GM18873 (cell line): ENCODE results near the gene SLC4A8.
A peak's percentile ranks its signal among the peaks of the same experiment; 100 is the strongest.

Experiments used
- ATAC-seq: cut with Tn5 transposase; IDR thresholded peaks from one replicate; pipeline ENCODE4 v1.9.1; 2021; ENCODE audit warnings: mild to moderate bottlenecking, moderate library complexity, moderate number of reproducible peaks; ENCODE audit not compliant: unreplicated experiment, low FRiP score

The SLC4A8 gene

GRCh38 chr12:51424662-51425539 is at the start of gene SLC4A8:
Gene SLC4A8 (plus strand): TSS chr12:51424831. CDS start chr12:51424988, 157 bp downstream.
- ATAC-seq = peak; percentile 42

DNA sequence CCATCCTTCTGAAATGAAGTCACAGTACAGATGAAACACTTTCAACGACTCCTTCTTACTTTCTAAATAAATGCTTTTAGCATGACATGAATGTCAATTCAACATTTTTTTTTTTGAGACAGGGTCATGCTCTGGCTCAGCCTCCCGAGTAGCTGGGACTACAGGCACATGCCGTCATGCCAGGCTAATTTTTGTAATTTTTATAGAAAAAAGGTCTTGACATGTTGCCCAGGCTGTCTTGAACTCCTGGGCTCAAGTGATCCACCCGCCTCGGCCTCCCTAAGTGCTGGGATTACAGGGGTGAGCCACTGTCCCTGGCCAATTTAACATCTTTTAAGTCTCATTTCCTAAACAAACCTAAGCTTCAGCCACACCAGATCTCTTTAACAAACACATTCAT is 49.8 kb upstream of the SLC4A8 start:
- no peak for ATAC-seq

- no peak for ATAC-seq
Measured at GRCh38 chr12:51377099-51377984, 47.3 kb upstream of the SLC4A8 start.

- no peak for ATAC-seq
Measured at GRCh38 chr12:51378749-51379148, 45.9 kb upstream of the SLC4A8 start.

- no peak for ATAC-seq
Measured at GRCh38 chr12:51379571-51379970, 45.1 kb upstream of the SLC4A8 start.

- ATAC-seq = no peak
Measured at GRCh38 chr12:51381226-51382079, 43.2 kb upstream of the SLC4A8 start.

DNA sequence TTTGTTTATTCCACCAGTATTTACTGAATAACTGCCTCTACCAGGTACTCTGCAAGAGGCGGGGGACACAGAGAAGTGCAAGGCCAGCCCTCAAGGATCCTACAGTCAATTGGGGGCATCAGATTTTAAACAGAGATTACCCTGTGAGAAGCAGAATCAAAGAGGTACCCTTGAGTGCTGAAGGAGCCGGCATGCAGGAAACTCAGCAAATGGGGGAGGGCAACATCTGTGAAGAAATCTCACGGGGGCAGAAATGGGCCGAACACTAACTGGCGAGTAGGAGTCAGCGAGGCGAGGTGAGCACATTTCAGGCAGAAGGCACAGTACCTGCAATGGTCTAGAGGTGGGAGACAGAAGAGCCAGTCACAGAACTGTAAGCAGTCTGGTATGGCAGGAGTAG is 42.5 kb upstream of the SLC4A8 start:
- ATAC-seq = no peak

DNA sequence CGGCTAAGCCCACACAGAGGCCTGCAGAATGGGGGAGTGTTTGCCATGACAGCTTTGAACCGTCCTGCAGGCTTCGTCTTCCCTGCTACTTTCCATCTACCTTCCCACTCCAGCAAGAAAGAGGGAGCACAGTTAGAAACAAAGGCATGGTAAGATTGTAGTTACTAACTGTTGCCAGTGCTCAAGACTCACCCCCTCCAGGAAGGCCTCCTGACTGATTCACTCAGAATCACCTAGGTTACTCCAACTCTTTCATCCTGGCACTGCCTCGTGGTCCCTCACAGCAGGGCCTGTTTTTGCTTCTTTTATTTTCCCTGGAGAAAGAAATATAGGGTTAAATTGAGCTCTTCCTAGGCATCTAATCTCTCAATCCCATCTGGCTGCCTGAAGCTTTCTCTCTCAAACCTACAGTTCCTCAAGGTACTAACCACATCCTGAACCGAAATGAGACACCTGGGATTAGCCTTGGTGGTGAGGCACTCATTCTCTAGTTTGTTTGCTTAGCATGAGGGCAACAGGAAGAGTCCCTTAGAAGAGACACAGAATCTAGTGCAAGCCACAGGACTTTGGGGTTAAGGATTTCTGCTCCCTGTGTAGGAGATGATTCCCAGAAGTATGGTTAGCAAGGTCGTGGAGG is 41.2 kb upstream of the SLC4A8 start:
- no peak for ATAC-seq

DNA sequence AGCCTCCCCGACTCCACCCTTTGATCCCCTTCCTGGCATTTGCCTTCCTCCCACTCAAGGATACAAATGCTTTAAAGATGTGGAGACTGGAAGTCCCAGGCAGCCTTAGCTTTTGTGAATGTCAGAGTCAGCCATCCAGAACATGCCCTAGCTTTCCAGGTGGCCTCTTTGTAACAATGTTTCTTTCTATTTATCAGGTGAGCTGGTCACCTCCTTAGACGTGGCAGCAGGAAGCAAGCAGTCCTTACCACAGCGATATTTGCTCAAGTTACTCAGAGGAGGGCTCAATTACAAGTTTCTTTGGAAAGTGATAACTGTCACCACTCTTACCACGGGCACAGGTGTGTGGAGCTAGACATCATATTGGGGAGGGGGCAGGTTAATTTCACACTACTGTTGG is 38.3 kb upstream of the SLC4A8 start:
- no peak for ATAC-seq

- no peak for ATAC-seq
Measured at GRCh38 chr12:51388069-51388799, 36.4 kb upstream of the SLC4A8 start.

DNA sequence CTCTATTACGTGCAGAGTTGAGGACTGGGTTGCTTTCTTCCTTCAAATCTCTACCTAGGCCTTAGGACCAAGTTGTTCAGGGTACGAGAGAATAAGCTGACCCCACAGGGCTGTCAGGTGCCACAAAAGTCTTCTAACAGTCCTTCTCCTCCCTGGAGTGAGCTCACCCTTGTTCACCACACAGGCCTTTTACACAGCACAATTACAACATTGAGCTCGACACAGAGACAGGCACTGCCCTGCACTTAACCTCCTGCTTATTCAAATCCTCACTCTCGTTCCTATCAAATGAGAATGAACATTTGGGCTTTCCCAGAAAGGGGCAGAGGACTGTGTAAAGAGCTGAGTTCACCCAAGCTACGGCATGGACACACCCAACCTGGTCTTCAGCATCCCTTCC is 35.8 kb upstream of the SLC4A8 start:
- no peak for ATAC-seq

- no peak for ATAC-seq
Measured at GRCh38 chr12:51389302-51389999, 35.2 kb upstream of the SLC4A8 start.

DNA sequence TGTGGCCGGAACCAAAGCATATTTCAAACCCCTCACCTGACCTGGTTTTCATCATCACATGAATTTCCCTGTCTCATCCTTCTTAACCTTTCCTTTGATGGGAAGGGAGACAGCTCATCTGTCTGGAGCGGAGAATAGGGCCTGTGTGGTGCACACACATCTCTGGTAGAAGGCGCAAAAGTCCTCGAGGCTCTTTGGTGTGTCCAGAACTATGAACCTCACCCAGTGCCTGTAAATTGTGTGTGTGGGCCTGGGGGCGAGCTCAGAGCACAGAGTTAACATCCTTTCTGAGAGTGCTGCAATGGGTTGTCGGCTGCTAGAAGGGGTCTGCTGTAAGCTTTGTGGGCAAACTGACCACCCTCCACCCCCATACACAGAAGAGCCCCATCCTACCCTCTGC is 34.2 kb upstream of the SLC4A8 start:
- no peak for ATAC-seq

- ATAC-seq = no peak
Measured at GRCh38 chr12:51390891-51391282, 33.7 kb upstream of the SLC4A8 start.

- no peak for ATAC-seq
Measured at GRCh38 chr12:51391283-51392123, 33.1 kb upstream of the SLC4A8 start, which contains the start of gene GALNT6. Gene GALNT6 (minus strand): TSS chr12:51391406. CDS start chr12:51379781, 11,625 bp downstream.

- ATAC-seq = no peak
Measured at GRCh38 chr12:51392556-51393237, 31.9 kb upstream of the SLC4A8 start.
